LNCAP (cell line): ENCODE measurements around the gene MANF.

Experiments used
- TF ChIP-seq, protein P1 (sequence below): fragments of 450-650 bp; IDR thresholded peaks from 2 replicates; pipeline ENCODE4 v1.5.1; 2017; ENCODE audit warnings: mild to moderate bottlenecking

The MANF gene

DNA sequence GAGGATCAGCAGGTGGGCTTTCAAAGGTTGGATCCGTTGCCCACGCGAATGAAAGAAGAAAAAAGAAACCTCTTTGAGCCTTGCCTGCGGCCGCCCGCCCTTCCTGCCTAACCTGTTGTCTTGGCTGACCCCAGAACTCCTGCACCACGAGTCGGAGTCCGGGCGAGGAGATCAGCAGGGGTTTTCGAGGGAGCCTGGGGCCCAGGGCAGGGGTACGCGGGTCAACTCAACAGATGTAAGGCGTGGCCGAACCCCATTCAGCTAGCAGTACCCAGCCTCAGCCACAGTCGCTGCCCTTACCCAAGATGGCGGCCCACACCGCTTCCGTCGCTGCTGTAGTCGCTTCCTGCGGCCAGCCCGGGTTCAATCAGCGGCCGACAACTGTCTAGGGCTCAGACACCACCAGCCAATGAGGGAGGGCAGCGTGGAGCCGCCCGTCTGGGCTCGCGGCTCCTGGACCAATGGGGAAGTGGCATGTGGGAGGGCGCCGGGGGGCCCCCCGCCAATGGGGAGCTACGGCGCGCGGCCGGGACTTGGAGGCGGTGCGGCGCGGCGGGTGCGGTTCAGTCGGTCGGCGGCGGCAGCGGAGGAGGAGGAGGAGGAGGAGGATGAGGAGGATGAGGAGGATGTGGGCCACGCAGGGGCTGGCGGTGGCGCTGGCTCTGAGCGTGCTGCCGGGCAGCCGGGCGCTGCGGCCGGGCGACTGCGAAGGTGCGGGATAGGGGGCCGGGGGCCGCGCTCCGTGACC is at the start of gene MANF:
Gene MANF, plus strand, starts transcription at position 566 of the 748 bp plus-strand sequence. Its CDS starts 52 bp downstream, at position 618.
- TF ChIP-seq, protein P1, sequence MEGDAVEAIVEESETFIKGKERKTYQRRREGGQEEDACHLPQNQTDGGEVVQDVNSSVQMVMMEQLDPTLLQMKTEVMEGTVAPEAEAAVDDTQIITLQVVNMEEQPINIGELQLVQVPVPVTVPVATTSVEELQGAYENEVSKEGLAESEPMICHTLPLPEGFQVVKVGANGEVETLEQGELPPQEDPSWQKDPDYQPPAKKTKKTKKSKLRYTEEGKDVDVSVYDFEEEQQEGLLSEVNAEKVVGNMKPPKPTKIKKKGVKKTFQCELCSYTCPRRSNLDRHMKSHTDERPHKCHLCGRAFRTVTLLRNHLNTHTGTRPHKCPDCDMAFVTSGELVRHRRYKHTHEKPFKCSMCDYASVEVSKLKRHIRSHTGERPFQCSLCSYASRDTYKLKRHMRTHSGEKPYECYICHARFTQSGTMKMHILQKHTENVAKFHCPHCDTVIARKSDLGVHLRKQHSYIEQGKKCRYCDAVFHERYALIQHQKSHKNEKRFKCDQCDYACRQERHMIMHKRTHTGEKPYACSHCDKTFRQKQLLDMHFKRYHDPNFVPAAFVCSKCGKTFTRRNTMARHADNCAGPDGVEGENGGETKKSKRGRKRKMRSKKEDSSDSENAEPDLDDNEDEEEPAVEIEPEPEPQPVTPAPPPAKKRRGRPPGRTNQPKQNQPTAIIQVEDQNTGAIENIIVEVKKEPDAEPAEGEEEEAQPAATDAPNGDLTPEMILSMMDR, result no peak

DNA sequence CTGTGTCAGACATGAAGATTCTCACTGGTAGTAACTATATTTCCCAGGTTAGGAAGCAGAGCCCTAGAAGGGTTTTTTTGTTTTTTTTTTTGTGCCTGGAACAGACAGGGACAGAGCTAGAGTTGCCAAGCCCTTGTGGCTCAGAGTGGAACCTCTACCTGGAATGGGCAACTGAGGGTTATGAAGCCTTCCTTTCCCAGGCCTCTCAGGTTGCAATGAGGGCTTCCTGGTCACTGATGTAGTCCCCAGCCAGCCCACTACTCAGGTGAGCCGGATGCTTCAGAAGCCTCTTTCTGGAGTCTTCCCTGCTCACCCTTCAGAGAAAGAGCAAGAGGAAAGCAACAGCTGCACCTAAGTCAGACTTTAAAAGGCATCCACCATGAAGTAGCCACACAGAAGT is 48.8 kb upstream of the MANF start:
- TF ChIP-seq, protein P1, result no peak

DNA sequence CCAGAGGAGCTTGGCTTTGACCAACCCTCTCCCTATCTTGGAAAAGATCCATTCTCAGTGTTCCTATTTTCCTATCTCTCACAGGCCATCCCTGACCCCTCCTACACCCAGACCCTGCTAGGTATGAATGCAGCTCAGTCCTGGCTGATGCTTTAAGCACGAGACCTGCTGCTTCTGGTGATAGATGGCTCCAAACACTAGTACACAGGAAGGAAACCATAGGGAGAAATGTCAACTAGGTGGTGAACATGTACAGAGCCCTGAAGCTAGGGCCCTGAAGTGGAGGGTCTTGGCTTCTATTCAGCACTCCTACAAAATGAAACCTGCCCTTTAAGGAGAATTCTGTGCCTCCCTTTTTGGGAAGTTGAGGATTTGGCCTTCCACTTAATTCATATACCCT is 47.4 kb upstream of the MANF start:
- TF ChIP-seq, protein P1, result no peak

DNA sequence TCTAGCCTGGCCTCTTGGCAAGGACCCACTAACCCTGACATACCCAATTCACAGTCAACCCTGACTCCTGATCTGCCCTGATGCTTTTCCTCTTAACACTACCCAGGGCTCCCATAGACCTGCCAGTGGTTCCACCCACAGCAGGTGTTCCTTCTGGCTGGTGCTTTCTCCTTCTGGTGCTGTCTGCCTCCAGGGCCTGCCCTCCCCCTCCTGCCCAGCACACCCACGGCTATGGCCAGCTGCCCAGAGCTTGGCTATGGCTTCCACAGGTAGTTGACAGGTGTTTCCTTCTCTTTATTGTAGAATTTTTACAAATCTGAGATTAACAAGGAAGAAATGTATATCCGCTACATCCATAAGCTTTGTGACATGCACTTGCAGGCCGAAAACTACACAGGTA is 46.5 kb upstream of the MANF start:
- TF ChIP-seq, protein P1, result no peak

DNA sequence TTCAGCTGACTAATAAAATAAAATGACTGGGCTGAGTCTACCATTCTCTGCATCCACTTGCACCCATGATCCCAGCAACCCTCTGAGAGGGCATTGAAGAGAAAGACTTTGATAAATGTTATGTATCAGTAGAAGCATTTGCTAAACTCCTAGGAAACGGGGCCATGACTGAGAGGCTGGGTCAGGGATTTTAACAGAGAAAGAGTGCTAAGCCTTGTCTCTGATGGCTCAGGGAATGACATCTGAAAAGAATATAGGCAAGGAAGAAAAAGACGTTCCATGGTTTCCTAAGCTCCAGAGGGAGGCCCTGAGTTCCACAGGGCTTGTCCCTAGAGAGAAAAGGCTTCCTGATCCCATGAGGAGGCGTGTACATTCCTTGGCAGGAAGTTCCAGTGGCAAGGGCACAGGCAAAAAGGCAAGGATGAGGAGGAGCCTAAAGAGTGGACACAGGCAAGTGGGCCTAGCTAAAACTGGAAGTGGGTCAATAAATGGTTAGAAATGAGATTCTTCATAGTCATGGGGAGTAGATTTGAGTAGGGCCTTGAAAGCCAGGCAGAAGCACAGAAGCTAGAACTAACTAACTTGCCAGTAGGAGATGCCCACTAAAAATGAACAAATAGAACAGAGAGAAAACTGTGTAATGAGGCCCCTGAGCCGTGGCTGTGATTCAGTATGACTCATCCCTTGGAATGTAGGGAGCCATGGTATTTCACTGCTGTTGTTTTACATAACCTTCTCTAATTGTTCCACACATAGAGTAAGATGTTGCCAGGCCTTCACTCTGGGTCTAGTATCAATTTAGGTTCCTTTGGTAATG is 44.9 kb upstream of the MANF start:
- TF ChIP-seq, protein P1, result no peak

DNA sequence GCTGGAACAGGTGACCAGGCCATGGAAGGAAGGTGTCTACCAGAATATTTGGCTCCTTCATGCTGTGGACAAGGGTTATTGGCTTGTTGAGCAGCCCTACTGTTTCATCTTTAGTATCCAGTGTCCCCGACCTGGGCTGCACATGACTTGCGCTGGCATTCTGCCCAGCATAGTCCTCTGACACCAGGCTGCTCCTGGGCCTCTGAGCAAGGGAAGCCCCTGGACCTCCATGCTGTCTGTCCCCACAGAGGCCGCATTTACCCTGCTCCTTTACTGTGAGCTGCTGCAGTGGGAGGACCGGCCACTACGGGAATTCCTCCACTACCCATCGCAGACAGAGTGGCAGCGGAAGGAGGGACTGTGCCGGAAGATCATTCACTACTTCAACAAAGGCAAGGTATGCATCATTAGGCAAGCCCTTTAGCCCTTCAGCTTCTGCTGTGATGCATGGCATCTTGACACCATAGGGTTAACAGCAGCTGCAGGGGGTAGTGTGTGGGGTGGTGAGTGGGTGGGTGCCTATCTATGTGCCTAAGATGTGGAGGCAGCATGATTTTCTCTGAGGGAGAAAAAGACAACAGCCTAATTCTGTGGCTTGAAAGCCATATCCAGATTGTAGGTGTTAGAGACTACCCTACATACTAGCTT is 44.0 kb upstream of the MANF start:
- TF ChIP-seq, protein P1, result no peak

DNA sequence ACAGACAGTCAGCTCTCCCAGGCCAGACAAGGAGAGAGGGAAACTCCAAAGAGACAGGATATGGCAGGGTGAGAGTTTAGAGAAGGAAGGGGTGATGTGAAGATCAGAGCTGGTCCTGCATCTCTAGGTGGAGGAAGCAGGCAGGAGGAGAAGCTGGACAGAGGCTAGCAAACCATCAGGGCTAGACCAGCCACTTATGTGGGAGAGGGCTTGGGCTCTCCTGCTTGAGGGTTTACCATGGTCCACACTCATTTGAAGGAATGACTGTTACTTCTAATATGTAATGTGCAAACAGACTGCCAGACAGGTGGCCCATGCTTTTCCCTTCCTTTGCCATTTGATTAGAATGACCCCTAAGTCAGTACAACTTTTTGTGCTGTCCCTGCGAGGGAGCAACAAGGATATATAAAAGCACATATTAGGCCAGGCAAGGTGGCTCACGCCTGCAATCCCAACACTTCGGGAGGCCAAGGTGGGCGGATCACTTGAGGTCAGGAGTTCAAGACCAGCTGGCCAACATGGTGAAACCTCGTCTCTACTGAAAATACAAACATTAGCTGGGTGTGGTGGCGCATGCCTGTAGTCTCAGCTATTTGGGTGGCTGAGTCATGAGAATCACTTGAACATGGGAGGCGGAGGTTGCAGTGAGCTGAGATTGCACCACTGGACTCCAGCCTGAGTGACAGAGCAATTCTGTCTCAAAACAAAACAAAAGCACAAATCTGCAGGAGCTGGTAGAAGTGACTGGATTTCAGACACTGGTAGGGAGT is 41.0 kb upstream of the MANF start:
- TF ChIP-seq, protein P1, result no peak
